HepG2 (cell line): ENCODE results near the gene ALDH1L2. TPM values are rescaled to one million over a fixed set of nuclear protein-coding genes. Genes with fewer than 3 reads are reported as not detected.
A peak's percentile ranks its signal among the peaks of the same experiment; 100 is the strongest.

Experiments used
- ATAC-seq: fragments of 200-7000 bp; cut with Tn5 transposase; 3 replicates; pipeline ENCODE4 v1.9.1; 2020; ENCODE audit warnings: mild to moderate bottlenecking, moderate library complexity
- BruUV-seq: library from RNA; stranded (reverse); fragments of 400-500 nt; replicated peaks from 2 replicates; lab custom pipeline; 2021; lab: Mats Ljungman, UMichigan
- CTCF ChIA-PET: fragments of 300-600 bp; formaldehyde crosslinking; extraction: SDS; loops from one replicate; lab custom pipeline; 2021; ENCODE audit warnings: low total read pairs, inconsistent platforms, low intra/inter-chr PET ratio; lab: Yijun Ruan, JAX
- POLR2A ChIA-PET: fragments of 350-600 bp; sonication (Branson Sonifier 250); formaldehyde crosslinking; loops from one replicate; lab custom pipeline; 2020; ENCODE audit warnings: antibody characterized with exemption, inconsistent platforms; lab: Yijun Ruan, JAX
- DNase-seq: peaks from one replicate; pipeline ENCODE4 v3.0.0-alpha.2; 2015; ENCODE audit warnings: low spot score
- FAIRE-seq: peaks from 3 replicates; lab custom pipeline; 2011; peaks lifted over from hg19 to GRCh38; lab: Jason Lieb, UNC
- H2AFZ ChIP-seq: one replicate; pipeline ENCODE4 v1.6.1; 2011; ENCODE audit warnings: low read length, inconsistent platforms
- H3K27ac ChIP-seq: fragments of 300-600 bp; 3 replicates; pipeline ENCODE4 v1.8.0; 2011; ENCODE audit warnings: mixed run types, mild to moderate bottlenecking, mixed read lengths, low read length, inconsistent platforms; ENCODE audit not compliant: insufficient read depth; ENCODE audit errors: extremely low read length
- H3K27me3 ChIP-seq, 2 experiments: fragments of 200-600 bp in 1 of 2; 2 replicates in 1 of 2; 3 replicates in 1 of 2; pipeline versions ENCODE4 v1.6.0 to v1.8.0; 2011; ENCODE audit warnings: low read length in 2 of 2, mild to moderate bottlenecking in 2 of 2, moderate library complexity in 2 of 2, inconsistent platforms in 1 of 2; ENCODE audit not compliant: insufficient read depth in 2 of 2, control insufficient read depth in 1 of 2
- H3K36me3 ChIP-seq, 2 experiments: fragments of 200-600 bp in 1 of 2; replicated peaks in 1 of 2; 2 replicates in 1 of 2; 3 replicates in 1 of 2; pipeline versions ENCODE4 v1.5.1 to v1.8.0; 2011; ENCODE audit warnings: low read length in 2 of 2, inconsistent platforms in 1 of 2; ENCODE audit not compliant: insufficient read depth in 2 of 2, control insufficient read depth in 1 of 2
- H3K4me1 ChIP-seq: 2 replicates; pipeline ENCODE4 v1.5.1; 2012; ENCODE audit warnings: low read length, inconsistent platforms; ENCODE audit not compliant: insufficient read depth
- H3K4me2 ChIP-seq: 2 replicates; pipeline ENCODE4 v1.6.0; 2011; ENCODE audit warnings: low read depth, low read length, inconsistent platforms
- H3K4me3 ChIP-seq, 3 experiments: fragments of 200-600 bp in 1 of 3; sonication (generic), shearing (Covaris generic) in 1 of 3; replicated peaks in 1 of 3; 2 replicates each; pipeline ENCODE4 v1.5.1; 2011 to 2016; ENCODE audit warnings: low read length in 3 of 3, inconsistent platforms in 2 of 3, low read depth in 2 of 3, mild to moderate bottlenecking in 2 of 3, control low read depth in 1 of 3, mixed read lengths in 1 of 3; ENCODE audit not compliant: insufficient read depth in 1 of 3
- H3K79me2 ChIP-seq: one replicate; pipeline ENCODE4 v1.6.1; 2011; ENCODE audit warnings: low read length, inconsistent platforms; ENCODE audit not compliant: insufficient read depth
- H3K9ac ChIP-seq: 2 replicates; pipeline ENCODE4 v1.6.0; 2011; ENCODE audit warnings: mild to moderate bottlenecking, low read depth, low read length, inconsistent platforms; ENCODE audit not compliant: insufficient read depth
- H3K9me3 ChIP-seq: 2 replicates; pipeline ENCODE4 v1.5.1; 2012; ENCODE audit warnings: mild to moderate bottlenecking, low read length
- H4K20me1 ChIP-seq: 2 replicates; pipeline ENCODE4 v1.6.0; 2011; ENCODE audit warnings: inconsistent platforms, mild to moderate bottlenecking, low read length, moderate library complexity; ENCODE audit not compliant: insufficient read depth
- HDAC6 ChIP-seq: fragments of 200-600 bp; sonication (generic); IDR thresholded peaks from 2 replicates; pipeline ENCODE4 v1.7.0; 2017; ENCODE audit warnings: mild to moderate bottlenecking, antibody characterized with exemption, low read length, low read depth
- KAT2B ChIP-seq: fragments of 150-350 bp; IDR thresholded peaks from 2 replicates; pipeline ENCODE4 v1.6.1; 2014; ENCODE audit warnings: low read depth, low read length, borderline replicate concordance
- MAFG ChIP-seq: sonication (generic); formaldehyde crosslinking; IDR thresholded peaks from 2 replicates; pipeline ENCODE4 v1.5.1; 2020; ENCODE audit warnings: mild to moderate bottlenecking, missing genetic modification reagents
- MATR3 ChIP-seq: sonication (generic); formaldehyde crosslinking; IDR thresholded peaks from 2 replicates; pipeline ENCODE4 v1.4.0; 2020; ENCODE audit warnings: missing genetic modification reagents
- MEIS1 ChIP-seq: sonication (generic); formaldehyde crosslinking; IDR thresholded peaks from 2 replicates; pipeline ENCODE4 v1.9.0; 2021; ENCODE audit warnings: mild to moderate bottlenecking, missing genetic modification reagents, moderate library complexity, borderline replicate concordance
- PHF8 ChIP-seq: sonication (generic); formaldehyde crosslinking; IDR thresholded peaks from 2 replicates; pipeline ENCODE4 v1.5.0; 2020; ENCODE audit warnings: missing genetic modification reagents
- PTBP1 ChIP-seq: fragments of 200-400 bp; formaldehyde crosslinking; IDR thresholded peaks from 2 replicates; pipeline ENCODE4 v1.6.1; 2018; ENCODE audit warnings: low read length, low read depth; ENCODE audit not compliant: poor library complexity, severe bottlenecking
- RFX1 ChIP-seq: fragments of 450-650 bp; IDR thresholded peaks from 2 replicates; pipeline ENCODE4 v1.6.1; 2017
- STAG1 ChIP-seq: sonication (generic); formaldehyde crosslinking; IDR thresholded peaks from 2 replicates; pipeline ENCODE4 v1.4.0; 2020; ENCODE audit warnings: missing genetic modification reagents
- STAT5B ChIP-seq: sonication (generic); formaldehyde crosslinking; IDR thresholded peaks from 2 replicates; pipeline ENCODE4 v1.4.0; 2020; ENCODE audit warnings: missing genetic modification reagents
- ZFY ChIP-seq: sonication (generic); formaldehyde crosslinking; IDR thresholded peaks from 2 replicates; pipeline ENCODE4 v1.4.0; 2020; ENCODE audit warnings: missing genetic modification reagents
- ZIK1 ChIP-seq: sonication (generic); formaldehyde crosslinking; IDR thresholded peaks from 2 replicates; pipeline ENCODE4 v1.5.0; 2020; ENCODE audit warnings: mild to moderate bottlenecking, low read depth, missing genetic modification reagents, borderline replicate concordance
- ZNF136 ChIP-seq: sonication (generic); formaldehyde crosslinking; IDR thresholded peaks from 2 replicates; pipeline ENCODE4 v1.8.1; 2022; ENCODE audit warnings: low read depth, mild to moderate bottlenecking, moderate library complexity, missing genetic modification reagents
- WGBS: methylation state at CpG from one replicate; pipeline ENCODE4 v1.1.6; 2017; ENCODE audit warnings: low lambda C conversion rate; 5-methylcytosine and 5-hydroxymethylcytosine counted together
- in situ Hi-C: cut with HindIII; loops from 2 replicates; pipeline ENCODE4 v1.10.0; 2017; ENCODE audit warnings: low pct_unique_long_range_greater_than_20kb; ENCODE audit not compliant: extremely low pct_ligation_motif_present
- intact Hi-C: fragments of 100-400 bp; cut with micrococcal nuclease; formaldehyde crosslinking; loops from one replicate; pipeline ENCODE4 v1.10.0; 2022; ENCODE audit not compliant: unreplicated experiment
- polyA plus RNA-seq, 8 experiments: library from polyadenylated mRNA; depleted of rRNA in 3 of 8; stranded (reverse) in 7 of 8; unstranded in 1 of 8; fragments of >200 nt; fragmentation: Illumina TruSeq in 4 of 8; extraction: Trizol in 4 of 8; gene quantifications; 2 replicates each; pipeline versions ENCODE4 v1.2.1 to v1.2.3, GENCODE V29; 2011 to 2016; ENCODE audit warnings: low read depth in 4 of 8, missing spikeins in 1 of 8, mixed read lengths in 1 of 8; ENCODE audit not compliant: insufficient read depth in 1 of 8
- total RNA-seq, 5 experiments: library from RNA; depleted of rRNA; stranded (reverse); fragments of >200 nt; fragmentation: Illumina TruSeq; extraction: Trizol; gene quantifications; 2 replicates each; pipeline ENCODE4 v1.2.3, GENCODE V29; 2016; ENCODE audit warnings: low read depth in 1 of 5
- TF ChIP-seq, protein P1 (sequence below): sonication (generic); formaldehyde crosslinking; IDR thresholded peaks from 2 replicates; pipeline ENCODE4 v1.5.0; 2020; ENCODE audit warnings: mild to moderate bottlenecking, missing genetic modification reagents, moderate library complexity
- TF ChIP-seq, protein P2 (sequence below): sonication (generic); formaldehyde crosslinking; IDR thresholded peaks from 2 replicates; pipeline ENCODE4 v1.4.0; 2020; ENCODE audit warnings: missing genetic modification reagents
- TF ChIP-seq, protein P3 (sequence below): sonication (generic); formaldehyde crosslinking; IDR thresholded peaks from 2 replicates; pipeline ENCODE4 v1.4.0; 2020; ENCODE audit warnings: missing genetic modification reagents
- TF ChIP-seq, protein P4 (sequence below): sonication (generic); formaldehyde crosslinking; IDR thresholded peaks from 2 replicates; pipeline ENCODE4 v1.5.0; 2020; ENCODE audit warnings: mild to moderate bottlenecking, missing genetic modification reagents

Gene ALDH1L2
- total and polyA plus RNA-seq, 2 of the 13 experiments (the other 11 are each of a cell fraction or from before 2014, with no cell fraction given), result 0.40 to 4.6 TPM

DNA sequence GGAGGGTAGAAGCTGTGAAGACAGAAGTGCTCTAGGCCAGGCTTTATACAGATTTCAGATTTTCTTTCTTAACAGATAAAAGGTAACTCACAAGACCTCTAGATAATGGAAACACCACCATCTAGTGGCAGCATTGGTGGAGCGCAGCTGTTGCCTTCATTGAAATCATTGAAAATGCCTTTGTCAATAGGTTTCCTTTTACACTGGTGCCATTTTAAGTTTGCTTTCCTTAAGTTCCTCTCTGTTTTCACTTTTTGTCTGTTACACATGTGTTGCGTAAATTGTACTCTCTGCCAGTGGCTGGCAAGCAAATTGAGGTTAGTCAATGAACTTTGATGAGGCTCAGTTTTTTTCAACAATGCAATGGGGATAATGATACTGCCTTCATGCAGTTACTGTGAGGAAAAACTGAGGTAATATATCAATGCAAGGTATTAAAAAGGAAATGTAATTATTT is 31.1 kb downstream of the ALDH1L2 start (continued):
- TF ChIP-seq, protein P1, sequence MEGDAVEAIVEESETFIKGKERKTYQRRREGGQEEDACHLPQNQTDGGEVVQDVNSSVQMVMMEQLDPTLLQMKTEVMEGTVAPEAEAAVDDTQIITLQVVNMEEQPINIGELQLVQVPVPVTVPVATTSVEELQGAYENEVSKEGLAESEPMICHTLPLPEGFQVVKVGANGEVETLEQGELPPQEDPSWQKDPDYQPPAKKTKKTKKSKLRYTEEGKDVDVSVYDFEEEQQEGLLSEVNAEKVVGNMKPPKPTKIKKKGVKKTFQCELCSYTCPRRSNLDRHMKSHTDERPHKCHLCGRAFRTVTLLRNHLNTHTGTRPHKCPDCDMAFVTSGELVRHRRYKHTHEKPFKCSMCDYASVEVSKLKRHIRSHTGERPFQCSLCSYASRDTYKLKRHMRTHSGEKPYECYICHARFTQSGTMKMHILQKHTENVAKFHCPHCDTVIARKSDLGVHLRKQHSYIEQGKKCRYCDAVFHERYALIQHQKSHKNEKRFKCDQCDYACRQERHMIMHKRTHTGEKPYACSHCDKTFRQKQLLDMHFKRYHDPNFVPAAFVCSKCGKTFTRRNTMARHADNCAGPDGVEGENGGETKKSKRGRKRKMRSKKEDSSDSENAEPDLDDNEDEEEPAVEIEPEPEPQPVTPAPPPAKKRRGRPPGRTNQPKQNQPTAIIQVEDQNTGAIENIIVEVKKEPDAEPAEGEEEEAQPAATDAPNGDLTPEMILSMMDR (CRISPR knock-in tag), result peak; percentile 88
- TF ChIP-seq PTBP1, result no peak
- TF ChIP-seq STAG1 (CRISPR knock-in tag), result peak; percentile 93

DNA sequence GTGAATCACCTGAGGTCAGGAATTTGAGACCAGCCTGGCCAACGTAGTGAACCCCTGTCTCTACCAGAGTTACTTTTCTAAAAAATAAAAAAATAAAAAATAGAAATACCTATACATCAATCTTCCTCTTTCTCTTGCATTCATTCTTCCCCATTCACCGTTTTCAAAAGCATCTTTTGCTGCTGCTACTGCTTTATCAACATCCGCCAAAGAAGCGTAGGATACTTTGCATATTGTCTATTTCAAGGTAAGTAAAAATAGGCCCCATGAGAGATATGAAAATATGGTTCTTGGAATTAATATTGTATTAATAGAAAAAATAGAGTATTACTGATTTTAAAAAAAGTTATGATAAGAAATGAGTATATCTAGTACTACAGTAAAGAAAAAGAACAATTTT is 32.3 kb downstream of the ALDH1L2 start:
- no peak overlapping the region for H3K4me3 ChIP-seq
- no peaks in the 10 kb centered on the region for H3K27me3 ChIP-seq
- 69% methylated on average over 4 of the region's 4 CpGs for WGBS
- no peak overlapping the region for H3K4me2 ChIP-seq
- no peak for TF ChIP-seq ZFY
- TF ChIP-seq, protein P2, sequence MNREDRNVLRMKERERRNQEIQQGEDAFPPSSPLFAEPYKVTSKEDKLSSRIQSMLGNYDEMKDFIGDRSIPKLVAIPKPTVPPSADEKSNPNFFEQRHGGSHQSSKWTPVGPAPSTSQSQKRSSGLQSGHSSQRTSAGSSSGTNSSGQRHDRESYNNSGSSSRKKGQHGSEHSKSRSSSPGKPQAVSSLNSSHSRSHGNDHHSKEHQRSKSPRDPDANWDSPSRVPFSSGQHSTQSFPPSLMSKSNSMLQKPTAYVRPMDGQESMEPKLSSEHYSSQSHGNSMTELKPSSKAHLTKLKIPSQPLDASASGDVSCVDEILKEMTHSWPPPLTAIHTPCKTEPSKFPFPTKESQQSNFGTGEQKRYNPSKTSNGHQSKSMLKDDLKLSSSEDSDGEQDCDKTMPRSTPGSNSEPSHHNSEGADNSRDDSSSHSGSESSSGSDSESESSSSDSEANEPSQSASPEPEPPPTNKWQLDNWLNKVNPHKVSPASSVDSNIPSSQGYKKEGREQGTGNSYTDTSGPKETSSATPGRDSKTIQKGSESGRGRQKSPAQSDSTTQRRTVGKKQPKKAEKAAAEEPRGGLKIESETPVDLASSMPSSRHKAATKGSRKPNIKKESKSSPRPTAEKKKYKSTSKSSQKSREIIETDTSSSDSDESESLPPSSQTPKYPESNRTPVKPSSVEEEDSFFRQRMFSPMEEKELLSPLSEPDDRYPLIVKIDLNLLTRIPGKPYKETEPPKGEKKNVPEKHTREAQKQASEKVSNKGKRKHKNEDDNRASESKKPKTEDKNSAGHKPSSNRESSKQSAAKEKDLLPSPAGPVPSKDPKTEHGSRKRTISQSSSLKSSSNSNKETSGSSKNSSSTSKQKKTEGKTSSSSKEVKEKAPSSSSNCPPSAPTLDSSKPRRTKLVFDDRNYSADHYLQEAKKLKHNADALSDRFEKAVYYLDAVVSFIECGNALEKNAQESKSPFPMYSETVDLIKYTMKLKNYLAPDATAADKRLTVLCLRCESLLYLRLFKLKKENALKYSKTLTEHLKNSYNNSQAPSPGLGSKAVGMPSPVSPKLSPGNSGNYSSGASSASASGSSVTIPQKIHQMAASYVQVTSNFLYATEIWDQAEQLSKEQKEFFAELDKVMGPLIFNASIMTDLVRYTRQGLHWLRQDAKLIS, result no peak
- no peak for TF ChIP-seq RFX1
- no peak for TF ChIP-seq ZNF136 (CRISPR knock-in tag)
- TF ChIP-seq HDAC6, result no peak
- no peak for TF ChIP-seq MEIS1 (CRISPR knock-in tag)
- no peak for TF ChIP-seq ZIK1 (CRISPR knock-in tag)
- no peak for TF ChIP-seq PHF8 (CRISPR knock-in tag)
- TF ChIP-seq, protein P3, sequence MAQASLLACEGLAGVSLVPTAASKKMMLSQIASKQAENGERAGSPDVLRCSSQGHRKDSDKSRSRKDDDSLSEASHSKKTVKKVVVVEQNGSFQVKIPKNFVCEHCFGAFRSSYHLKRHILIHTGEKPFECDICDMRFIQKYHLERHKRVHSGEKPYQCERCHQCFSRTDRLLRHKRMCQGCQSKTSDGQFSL (CRISPR knock-in tag), result no peak
- TF ChIP-seq, protein P4, sequence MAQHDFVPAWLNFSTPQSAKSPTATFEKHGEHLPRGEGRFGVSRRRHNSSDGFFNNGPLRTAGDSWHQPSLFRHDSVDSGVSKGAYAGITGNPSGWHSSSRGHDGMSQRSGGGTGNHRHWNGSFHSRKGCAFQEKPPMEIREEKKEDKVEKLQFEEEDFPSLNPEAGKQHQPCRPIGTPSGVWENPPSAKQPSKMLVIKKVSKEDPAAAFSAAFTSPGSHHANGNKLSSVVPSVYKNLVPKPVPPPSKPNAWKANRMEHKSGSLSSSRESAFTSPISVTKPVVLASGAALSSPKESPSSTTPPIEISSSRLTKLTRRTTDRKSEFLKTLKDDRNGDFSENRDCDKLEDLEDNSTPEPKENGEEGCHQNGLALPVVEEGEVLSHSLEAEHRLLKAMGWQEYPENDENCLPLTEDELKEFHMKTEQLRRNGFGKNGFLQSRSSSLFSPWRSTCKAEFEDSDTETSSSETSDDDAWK (CRISPR knock-in tag), result no peak
- no peak for TF ChIP-seq KAT2B
- no peak for TF ChIP-seq MAFG
- TF ChIP-seq STAT5B (CRISPR knock-in tag), result no peak
- TF ChIP-seq MATR3, result no peak
- no peak for ATAC-seq
- intact Hi-C loops, result loop anchor here (2.0 to 5.0 kb wide), 2 partner anchors 260 to 851 kb away; no protein-coding TSS in a partner anchor
- no peak for DNase-seq
- CTCF ChIA-PET, result interaction anchor here (2.0 to 3.3 kb wide), 2 partner anchors 670 to 851 kb away, joined by 9 to 22 read pairs; no protein-coding TSS in a partner anchor
- no peak overlapping the region for H3K9ac ChIP-seq
- no peak for FAIRE-seq
- peaks cover 5% of the 10 kb centered on the region; the same call in 1 of the 2 replicates for H3K9me3 ChIP-seq
- in situ Hi-C loops, result no loop called here
- no peak overlapping the region for H3K27ac ChIP-seq
- H2AFZ ChIP-seq, result no peak overlapping the region
- H3K79me2 ChIP-seq, result no peaks in the 10 kb centered on the region
- H3K36me3 ChIP-seq, result no peaks in the 10 kb centered on the region
- POLR2A ChIA-PET, result no interaction called here
- no peaks in the 10 kb centered on the region for H4K20me1 ChIP-seq
- H3K4me1 ChIP-seq, result no peaks in the 10 kb centered on the region
- BruUV-seq, result no TSS peak
